H9 (cell line): ENCODE measurements around the gene COL28A1. TPM values are rescaled to one million over a fixed set of nuclear protein-coding genes. Genes with fewer than 3 reads are reported as not detected.

Experiments
- DNase-seq: peaks from one replicate; pipeline ENCODE4 v3.0.0-alpha.2; 2017
- H2AFZ ChIP-seq: one replicate; pipeline ENCODE4 v1.6.1; 2013; ENCODE audit warnings: mild to moderate bottlenecking, low read length, control low read depth, moderate library complexity
- H2AK5ac ChIP-seq: 2 replicates; pipeline ENCODE4 v1.6.1; 2013; ENCODE audit warnings: low read length, control low read depth, mixed read lengths; ENCODE audit not compliant: insufficient read length
- H2BK120ac ChIP-seq: one replicate; pipeline ENCODE4 v1.6.1; 2013; ENCODE audit warnings: low read depth, mild to moderate bottlenecking, low read length, control low read depth, inconsistent platforms; ENCODE audit not compliant: poor library complexity, severe bottlenecking
- H2BK12ac ChIP-seq: 2 replicates; pipeline ENCODE4 v1.6.1; 2013; ENCODE audit warnings: low read length, control low read depth, mixed read lengths, low read depth; ENCODE audit not compliant: insufficient read length
- H2BK15ac ChIP-seq: 2 replicates; pipeline ENCODE4 v1.6.1; 2013; ENCODE audit warnings: low read depth, low read length, control low read depth
- H2BK20ac ChIP-seq: one replicate; pipeline ENCODE4 v1.6.1; 2013; ENCODE audit warnings: low read depth, mild to moderate bottlenecking, low read length, control low read depth, inconsistent platforms; ENCODE audit not compliant: poor library complexity, severe bottlenecking
- H2BK5ac ChIP-seq: 2 replicates; pipeline ENCODE4 v1.6.1; 2013; ENCODE audit warnings: low read length, control low read depth, mixed read lengths; ENCODE audit not compliant: insufficient read length
- H3K14ac ChIP-seq: 2 replicates; pipeline ENCODE4 v1.6.1; 2013; ENCODE audit warnings: low read length, control low read depth; ENCODE audit not compliant: insufficient read depth
- H3K18ac ChIP-seq: 2 replicates; pipeline ENCODE4 v1.6.1; 2013; ENCODE audit warnings: low read depth, mild to moderate bottlenecking, mixed read lengths, low read length, control low read depth; ENCODE audit not compliant: insufficient read length
- H3K23ac ChIP-seq: 2 replicates; pipeline ENCODE4 v1.6.1; 2013; ENCODE audit warnings: low read length, control low read depth, mixed read lengths, low read depth; ENCODE audit not compliant: insufficient read length
- H3K23me2 ChIP-seq: 2 replicates; pipeline ENCODE4 v1.6.1; 2013; ENCODE audit warnings: low read depth, mild to moderate bottlenecking, mixed read lengths, low read length, control low read depth; ENCODE audit not compliant: insufficient read length, poor library complexity, severe bottlenecking
- H3K27ac ChIP-seq: 2 replicates; pipeline ENCODE4 v1.5.1; 2013; ENCODE audit warnings: low read length, control low read depth, mixed read lengths, low read depth; ENCODE audit not compliant: insufficient read length
- H3K27me3 ChIP-seq: 2 replicates; pipeline ENCODE4 v1.6.1; 2013; ENCODE audit warnings: low read length, control low read depth, inconsistent platforms; ENCODE audit not compliant: insufficient read depth
- H3K4ac ChIP-seq: 2 replicates; pipeline ENCODE4 v1.6.1; 2013; ENCODE audit warnings: low read depth, mild to moderate bottlenecking, control low read depth, inconsistent platforms, low read length, moderate library complexity
- H3K4me1 ChIP-seq: 2 replicates; pipeline ENCODE4 v1.6.1; 2013; ENCODE audit warnings: low read length, control low read depth, inconsistent platforms; ENCODE audit not compliant: insufficient read depth
- H3K4me2 ChIP-seq: 2 replicates; pipeline ENCODE4 v1.6.1; 2013; ENCODE audit warnings: low read length, control low read depth, mixed read lengths; ENCODE audit not compliant: insufficient read length, insufficient read depth
- H3K56ac ChIP-seq: 2 replicates; pipeline ENCODE4 v1.6.1; 2013; ENCODE audit warnings: low read depth, mild to moderate bottlenecking, mixed read lengths, low read length, control low read depth; ENCODE audit not compliant: insufficient read length
- H3K79me1 ChIP-seq: 2 replicates; pipeline ENCODE4 v1.6.1; 2013; ENCODE audit warnings: low read depth, mild to moderate bottlenecking, moderate library complexity, low read length, control low read depth, inconsistent platforms; ENCODE audit not compliant: insufficient read depth, poor library complexity, severe bottlenecking
- H3K79me2 ChIP-seq: 2 replicates; pipeline ENCODE4 v1.6.1; 2013; ENCODE audit warnings: low read length, control low read depth, inconsistent platforms; ENCODE audit not compliant: insufficient read depth
- H3K9ac ChIP-seq: 2 replicates; pipeline ENCODE4 v1.6.1; 2013; ENCODE audit warnings: low read length, control low read depth, mixed read lengths; ENCODE audit not compliant: insufficient read length; ENCODE audit errors: extremely low read depth
- H3K9me3 ChIP-seq: one replicate; pipeline ENCODE4 v1.6.1; 2013; ENCODE audit warnings: low read depth, low read length, inconsistent platforms; ENCODE audit not compliant: control insufficient read depth
- H3T11ph ChIP-seq: one replicate; pipeline ENCODE4 v1.6.1; 2013; ENCODE audit warnings: mild to moderate bottlenecking, low read length, control low read depth, inconsistent platforms
- H4K20me1 ChIP-seq: one replicate; pipeline ENCODE4 v1.6.1; 2013; ENCODE audit not compliant: control insufficient read depth, insufficient read length, insufficient read depth
- H4K5ac ChIP-seq: 2 replicates; pipeline ENCODE4 v1.6.1; 2013; ENCODE audit warnings: low read depth, mild to moderate bottlenecking, mixed read lengths, low read length, control low read depth; ENCODE audit not compliant: insufficient read length
- H4K8ac ChIP-seq: replicated peaks from 2 replicates; pipeline ENCODE4 v1.6.1; 2013; ENCODE audit warnings: low read length, control low read depth, mixed read lengths, low read depth; ENCODE audit not compliant: insufficient read length
- H4K91ac ChIP-seq: 2 replicates; pipeline ENCODE4 v1.6.1; 2013; ENCODE audit warnings: low read depth, mild to moderate bottlenecking, moderate library complexity, mixed read lengths, low read length, control low read depth; ENCODE audit not compliant: insufficient read length
- H3K27ac Mint-ChIP-seq, 3 experiments: 2 replicates in 2 of 3; 3 replicates in 1 of 3; pipeline ENCODE4 v1.8.0; 2020 to 2021; ENCODE audit warnings: mixed read lengths in 3 of 3, mild to moderate bottlenecking in 1 of 3, moderate library complexity in 1 of 3
- H3K27me3 Mint-ChIP-seq: 2 replicates; pipeline ENCODE4 v1.8.0; 2021; ENCODE audit warnings: low read depth, mild to moderate bottlenecking, moderate library complexity, mixed read lengths
- H3K36me3 Mint-ChIP-seq, 3 experiments: 2 replicates in 2 of 3; 3 replicates in 1 of 3; pipeline ENCODE4 v1.8.0; 2020 to 2021; ENCODE audit warnings: low read depth in 3 of 3, mixed read lengths in 3 of 3; ENCODE audit not compliant: insufficient read depth in 1 of 3
- H3K4me1 Mint-ChIP-seq, 2 experiments: 2 replicates each; pipeline ENCODE4 v1.8.0; 2020; ENCODE audit warnings: mixed read lengths in 2 of 2
- H3K4me3 Mint-ChIP-seq, 2 experiments: 2 replicates in 1 of 2; 3 replicates in 1 of 2; pipeline ENCODE4 v1.8.0; 2020 to 2021; ENCODE audit warnings: mild to moderate bottlenecking in 2 of 2, mixed read lengths in 2 of 2, moderate library complexity in 1 of 2
- H3K9me3 Mint-ChIP-seq, 2 experiments: 2 replicates in 1 of 2; 3 replicates in 1 of 2; pipeline ENCODE4 v1.8.0; 2020; ENCODE audit warnings: mild to moderate bottlenecking in 2 of 2, mixed read lengths in 2 of 2, moderate library complexity in 1 of 2
- WGBS: extraction: QIAGEN DNeasy Blood & Tissue Kit; methylation state at CpG from one replicate; pipeline ENCODE4 v1.1.7; 2013; ENCODE audit warnings: missing lambda C conversion rate, low lambda C conversion rate, mixed read lengths; ENCODE audit not compliant: insufficient read length; ENCODE audit errors: extremely low coverage; 5-methylcytosine and 5-hydroxymethylcytosine counted together
- total RNA-seq: library from RNA; stranded (reverse); gene quantifications from 2 replicates; pipeline ENCODE4 v1.2.1, GENCODE V29; 2021
- TF ChIP-seq, protein P1 (sequence below): fragments of 200-600 bp; sonication (generic); conservative IDR thresholded peaks from 3 replicates; pipeline ENCODE4 v1.8.0; 2021; ENCODE audit warnings: antibody characterized with exemption, mild to moderate bottlenecking

The COL28A1 gene
- total RNA-seq, 1 experiment from 2014 or later = 0.66 TPM

DNA sequence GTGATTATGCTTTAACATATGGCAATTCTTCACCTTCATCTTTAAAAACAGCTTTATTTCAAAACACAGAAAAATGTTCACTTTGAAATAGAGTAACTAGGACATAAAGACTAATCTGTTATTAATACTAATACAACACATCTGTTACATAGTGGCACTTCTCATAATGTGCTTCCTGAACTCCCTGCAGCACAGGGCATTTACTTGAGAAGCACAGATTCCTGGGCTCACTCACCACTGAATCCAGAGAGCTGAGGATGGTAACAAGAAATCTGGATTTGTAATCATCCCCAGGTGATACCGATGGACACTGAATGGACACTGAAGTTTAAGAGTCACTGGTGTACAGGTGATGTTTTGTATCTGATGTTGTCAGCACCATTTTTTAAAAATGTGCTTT lies 96.1 kb downstream of the COL28A1 start:
- Histone ChIP-seq H3K27ac (no peak overlapping the region), H3K56ac (no peak overlapping the region), H2BK12ac (no peak overlapping the region), H4K20me1 (no peaks in the 10 kb centered on the region), H4K91ac (no peak overlapping the region), H2BK120ac (no peak overlapping the region), H2BK15ac (no peak overlapping the region), H3K27me3 (no peaks in the 10 kb centered on the region), H4K8ac (no peak overlapping the region), H2AFZ (no peak overlapping the region), H3K23me2 (no peaks in the 10 kb centered on the region), H3K9ac (no peak overlapping the region), H4K5ac (no peak overlapping the region), H3K4me2 (no peak overlapping the region), H3K9me3 (no peaks in the 10 kb centered on the region), H3K23ac (no peak overlapping the region), H3K79me1 (no peaks in the 10 kb centered on the region), H2BK5ac (no peak overlapping the region), H3K18ac (no peak overlapping the region), H3K79me2 (no peaks in the 10 kb centered on the region), H3K4me1 (no peaks in the 10 kb centered on the region), H3K14ac (no peak overlapping the region), H2BK20ac (no peak overlapping the region), H3K4ac (no peak overlapping the region), H2AK5ac (no peak overlapping the region), H3T11ph (no peak overlapping the region)
- DNase-seq = no peak
- TF ChIP-seq, protein P1, sequence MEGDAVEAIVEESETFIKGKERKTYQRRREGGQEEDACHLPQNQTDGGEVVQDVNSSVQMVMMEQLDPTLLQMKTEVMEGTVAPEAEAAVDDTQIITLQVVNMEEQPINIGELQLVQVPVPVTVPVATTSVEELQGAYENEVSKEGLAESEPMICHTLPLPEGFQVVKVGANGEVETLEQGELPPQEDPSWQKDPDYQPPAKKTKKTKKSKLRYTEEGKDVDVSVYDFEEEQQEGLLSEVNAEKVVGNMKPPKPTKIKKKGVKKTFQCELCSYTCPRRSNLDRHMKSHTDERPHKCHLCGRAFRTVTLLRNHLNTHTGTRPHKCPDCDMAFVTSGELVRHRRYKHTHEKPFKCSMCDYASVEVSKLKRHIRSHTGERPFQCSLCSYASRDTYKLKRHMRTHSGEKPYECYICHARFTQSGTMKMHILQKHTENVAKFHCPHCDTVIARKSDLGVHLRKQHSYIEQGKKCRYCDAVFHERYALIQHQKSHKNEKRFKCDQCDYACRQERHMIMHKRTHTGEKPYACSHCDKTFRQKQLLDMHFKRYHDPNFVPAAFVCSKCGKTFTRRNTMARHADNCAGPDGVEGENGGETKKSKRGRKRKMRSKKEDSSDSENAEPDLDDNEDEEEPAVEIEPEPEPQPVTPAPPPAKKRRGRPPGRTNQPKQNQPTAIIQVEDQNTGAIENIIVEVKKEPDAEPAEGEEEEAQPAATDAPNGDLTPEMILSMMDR = no peak
- WGBS = no CpG with 5 or more reads among the region's 1 CpG
- Mint-ChIP-seq H3K27ac (no peak overlapping the region), H3K9me3 (peaks cover 0 to 4% of the 10 kb centered on the region in 2 experiments; a peak in 3 of 5 replicates), H3K4me3 (no peak overlapping the region), H3K4me1 (peaks cover under 1 to 6% of the 10 kb centered on the region in 2 experiments; a peak in 3 of 4 replicates), H3K36me3 (no peaks in the 10 kb centered on the region; a peak in 3 of 7 replicates), H3K27me3 (no peaks in the 10 kb centered on the region)
